HG02678 (cell line): ENCODE measurements around the gene ZGLP1.
"Not testable (repeated sequence)": the region's sequence is repeated elsewhere in the genome, so short reads cannot be mapped to it uniquely, and the experiment has no call there.

Experiments
- ATAC-seq: cut with Tn5 transposase; IDR thresholded peaks from one replicate; pipeline ENCODE4 v1.9.1; 2021; ENCODE audit warnings: mild to moderate bottlenecking, moderate library complexity; ENCODE audit not compliant: unreplicated experiment

The ZGLP1 gene

DNA sequence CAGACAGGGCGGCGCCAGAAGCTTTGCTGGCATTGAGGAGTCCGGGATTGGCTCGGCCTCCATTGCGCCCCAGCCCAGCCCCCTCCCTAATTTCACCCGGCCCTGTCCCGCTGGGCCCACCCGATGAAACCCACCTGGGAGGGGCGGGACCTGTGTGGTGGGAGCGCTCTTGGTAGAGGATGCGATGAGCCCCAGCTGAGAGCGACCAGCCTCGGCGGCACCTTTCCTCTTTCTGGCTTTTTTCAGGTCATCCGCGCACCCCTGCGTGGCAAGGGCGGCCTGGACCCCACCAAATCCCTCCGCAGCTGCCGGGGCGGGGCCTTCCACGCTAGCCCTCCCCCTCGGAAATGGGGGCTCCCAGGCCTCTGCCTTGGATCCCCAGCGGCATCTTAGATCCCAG lies at the start of gene ZGLP1:
Gene ZGLP1, minus strand, starts transcription at position 393 of the 400 bp plus-strand sequence.
- ATAC-seq: no peak

- no peak for ATAC-seq
These were observed 46.8 kb upstream of the ZGLP1 start for GRCh38 chr19:10356431-10356830.

- ATAC-seq: no peak
These were observed 44.3 kb upstream of the ZGLP1 start for GRCh38 chr19:10353793-10354391.

GRCh38 chr19:10352764-10353671 lies 43.4 kb upstream of the ZGLP1 start:
- ATAC-seq: no peak

GRCh38 chr19:10346509-10346908 lies 36.9 kb upstream of the ZGLP1 start:
- ATAC-seq: no peak

- ATAC-seq: no peak
These were observed 35.2 kb upstream of the ZGLP1 start for GRCh38 chr19:10344780-10345179.

DNA sequence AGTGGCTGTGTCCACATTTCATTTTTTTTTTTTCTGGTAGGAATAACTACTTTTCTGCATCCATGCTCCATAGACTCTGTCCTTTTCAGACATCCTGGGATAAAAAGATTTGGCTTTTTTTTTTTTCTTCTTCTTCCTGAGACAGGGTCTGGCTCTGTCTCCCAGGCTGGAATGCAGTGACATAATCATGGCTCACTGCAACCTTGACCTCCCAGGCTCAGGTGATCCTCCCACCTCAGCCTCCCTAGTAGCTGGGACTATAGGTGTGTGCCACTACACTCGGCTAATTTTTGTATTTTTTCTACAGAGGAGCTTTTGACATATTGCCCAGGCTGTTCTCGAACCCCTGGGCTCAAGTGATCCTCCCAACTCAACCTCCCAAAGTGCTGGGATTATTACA lies 33.9 kb upstream of the ZGLP1 start:
- no peak for ATAC-seq

- no peak for ATAC-seq
These were observed 30.4 kb upstream of the ZGLP1 start for GRCh38 chr19:10339977-10340376.

GRCh38 chr19:10339380-10339960 lies 29.9 kb upstream of the ZGLP1 start, which contains the start of gene ICAM3:
ICAM3 (minus strand) TSS chr19:10339624; CDS start chr19:10339614, 10 bp downstream.
- ATAC-seq: peak; percentile 85

DNA sequence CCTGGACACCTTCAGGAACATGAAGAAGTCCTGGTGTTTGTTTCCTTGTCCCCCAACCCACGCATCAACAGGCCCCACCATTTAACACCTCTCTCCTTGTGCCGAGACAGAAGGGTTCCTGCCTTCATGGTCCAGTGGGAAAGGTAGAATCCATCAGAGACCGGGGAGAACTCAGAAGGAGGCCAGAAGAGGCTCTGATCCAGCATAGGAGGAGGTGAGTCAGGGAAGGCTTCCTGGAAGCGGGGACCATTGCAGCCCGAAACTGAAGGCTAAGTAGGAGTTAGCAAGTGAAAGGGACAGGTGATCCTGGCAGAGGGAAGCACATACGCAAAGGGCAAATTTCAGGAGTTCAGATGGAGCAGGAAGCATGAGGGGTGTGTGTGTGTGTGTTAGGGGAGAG lies 29.3 kb upstream of the ZGLP1 start:
- ATAC-seq: no peak

DNA sequence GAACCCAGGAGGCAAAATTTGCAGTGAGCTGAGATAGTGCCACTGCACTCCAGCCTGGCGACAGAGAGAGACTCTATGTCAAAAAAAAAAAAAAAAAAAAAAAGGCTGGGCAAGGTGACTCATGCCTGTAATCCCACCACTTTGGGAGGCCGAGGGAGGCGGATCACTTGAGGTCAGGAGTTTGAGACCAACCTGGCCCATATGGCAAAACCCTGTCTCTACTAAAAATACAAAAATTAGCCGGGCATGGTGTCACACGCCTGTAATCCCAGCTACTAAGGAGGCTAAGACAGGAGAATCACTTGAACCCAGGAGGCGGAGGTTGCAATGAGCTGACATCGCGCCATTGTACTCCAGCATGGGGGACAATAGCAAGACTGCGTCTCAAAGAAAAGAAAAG lies 27.1 kb upstream of the ZGLP1 start:
- not testable (repeated sequence) for ATAC-seq

DNA sequence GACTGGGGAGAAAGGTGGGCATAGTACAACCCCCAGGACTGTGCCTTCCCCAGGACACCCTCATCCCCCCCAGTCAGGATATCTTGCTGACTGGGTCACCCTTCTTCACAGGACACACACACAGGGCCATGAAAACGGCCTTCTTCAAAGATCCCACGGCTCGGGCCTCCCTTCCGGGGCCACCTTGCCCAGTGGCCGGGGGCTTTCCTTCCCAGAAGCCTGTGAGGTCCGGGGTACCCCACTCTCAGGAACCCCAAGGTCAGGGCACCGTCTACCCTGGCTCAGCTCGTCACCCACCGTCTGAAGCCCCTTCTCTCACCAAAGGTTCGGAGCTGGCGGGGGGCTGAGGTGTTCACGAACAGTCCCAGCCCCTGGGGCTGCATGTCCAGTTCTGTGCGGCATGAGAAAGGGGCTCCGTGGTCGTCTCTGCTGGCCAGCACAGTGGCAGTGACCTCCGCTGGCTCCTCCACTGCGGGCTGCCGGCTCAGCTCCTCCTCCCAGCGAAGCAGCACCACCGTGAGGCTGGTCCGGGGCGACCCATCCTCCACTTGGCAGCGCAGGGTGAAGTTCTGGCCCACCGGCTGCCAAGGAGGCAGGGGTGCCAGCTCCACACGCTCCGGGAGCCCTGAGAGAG lies 25.9 kb upstream of the ZGLP1 start:
- no peak for ATAC-seq

DNA sequence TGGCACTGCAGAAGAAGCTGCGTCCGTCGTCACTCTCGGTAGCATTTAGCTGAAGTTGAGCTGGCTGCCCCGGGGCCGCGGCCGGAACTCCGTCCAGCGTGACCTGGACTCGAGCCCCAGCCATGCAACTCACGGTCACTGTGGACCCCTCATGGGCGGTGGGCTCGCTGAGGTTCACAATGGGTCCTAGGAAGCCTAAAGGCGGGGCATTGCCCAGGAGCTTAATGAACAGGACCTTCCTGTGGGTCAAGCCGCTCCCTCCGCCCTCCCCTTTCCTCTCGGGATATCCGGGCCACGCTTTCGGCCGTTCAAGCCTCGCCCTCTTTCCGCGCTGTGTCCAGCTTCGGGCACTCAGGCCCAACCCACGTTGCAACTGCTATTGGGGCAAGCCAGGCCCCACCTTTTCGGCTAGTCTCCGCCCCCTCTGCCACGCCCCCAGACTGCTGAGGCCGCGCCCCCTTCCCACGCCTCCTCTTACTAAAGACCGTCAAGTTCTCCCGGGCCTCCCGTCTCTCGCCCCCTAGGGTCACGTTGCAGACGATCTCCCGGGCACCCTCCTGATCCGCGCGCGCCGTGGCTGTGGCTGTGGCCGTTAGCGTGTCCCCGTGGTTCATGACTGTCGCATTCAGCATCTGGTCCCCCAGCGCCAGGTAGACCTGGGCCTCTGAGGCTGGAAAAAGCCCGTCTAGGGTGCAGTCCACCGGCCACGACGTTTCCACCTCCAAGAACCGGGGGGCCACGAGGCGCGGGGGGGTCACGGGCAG lies 25.2 kb upstream of the ZGLP1 start:
- ATAC-seq: no peak

- no peak for ATAC-seq
These were observed 24.4 kb upstream of the ZGLP1 start for GRCh38 chr19:10333758-10334587.

GRCh38 chr19:10332965-10333757 lies 23.5 kb upstream of the ZGLP1 start, which contains the start of gene RAVER1:
RAVER1 (minus strand) TSS chr19:10333529; CDS start chr19:10333507, 22 bp downstream.
- ATAC-seq: peak; percentile 90

- ATAC-seq: no peak
These were observed 22.7 kb upstream of the ZGLP1 start for GRCh38 chr19:10332158-10332964.

GRCh38 chr19:10329555-10329954 lies 19.9 kb upstream of the ZGLP1 start:
- no peak for ATAC-seq
